Gastrocnemius medialis (tissue), 4 donors: ENCODE results near the gene AXIN1. TPM values are rescaled to one million over a fixed set of nuclear protein-coding genes. Genes with fewer than 3 reads are reported as not detected.

Source experiments
- ATAC-seq, 2 donors: fragments of 150-250 bp; one replicate each; pipeline ENCODE4 v1.9.1; 2016
- DNase-seq, 2 donors: peaks; one replicate each; pipeline ENCODE4 v3.0.0-alpha.2; 2019
- H3K27ac ChIP-seq, 4 donors: fragments of 200-600 bp; sonication (generic); 1 replicate in 1 of 4; 2 replicates in 3 of 4; pipeline ENCODE4 v1.5.1; 2016 to 2018; ENCODE audit warnings: mild to moderate bottlenecking in 2 of 4, moderate library complexity in 1 of 4
- H3K27me3 ChIP-seq, 3 donors: fragments of 200-600 bp; sonication (generic) in 2 of 3; 1 replicate in 1 of 3; 2 replicates in 2 of 3; pipeline versions ENCODE4 v1.5.1 to v1.6.0; 2016 to 2019; ENCODE audit warnings: mild to moderate bottlenecking in 1 of 3, moderate library complexity in 1 of 3
- H3K36me3 ChIP-seq, 2 donors: fragments of 200-600 bp; sonication (generic) in 1 of 2; one replicate each; pipeline ENCODE4 v1.5.1; 2017 to 2018
- H3K4me1 ChIP-seq, 2 donors: fragments of 200-600 bp; sonication (generic) in 1 of 2; one replicate each; pipeline ENCODE4 v1.5.1; 2016 to 2017; ENCODE audit warnings: mild to moderate bottlenecking in 2 of 2
- H3K4me3 ChIP-seq, 4 donors: fragments of 200-600 bp; sonication (generic) in 3 of 4; 1 replicate in 1 of 4; 2 replicates in 3 of 4; pipeline ENCODE4 v1.5.1; 2016 to 2019; ENCODE audit warnings: mild to moderate bottlenecking in 2 of 4
- H3K9me3 ChIP-seq, 3 donors: fragments of 200-600 bp; sonication (generic) in 2 of 3; 1 replicate in 1 of 3; 2 replicates in 2 of 3; pipeline ENCODE4 v1.5.1; 2016 to 2019
- CTCF ChIP-seq, 5 experiments: fragments of 450-650 bp in 3 of 5; fragments of 200-600 bp in 2 of 5; sonication (generic) in 2 of 5; IDR thresholded peaks in 4 of 5; conservative IDR thresholded peaks in 1 of 5; 1 replicate in 4 of 5; 2 replicates in 1 of 5; pipeline ENCODE4 v1.5.1; 2016 to 2019; ENCODE audit warnings: antibody characterized with exemption in 5 of 5, mild to moderate bottlenecking in 3 of 5, moderate library complexity in 3 of 5
- POLR2A ChIP-seq, 2 donors: fragments of 450-650 bp; IDR thresholded peaks; one replicate each; pipeline ENCODE4 v1.6.1; 2017; ENCODE audit warnings: antibody characterized with exemption in 2 of 2, mild to moderate bottlenecking in 2 of 2, moderate library complexity in 2 of 2
- in situ Hi-C, 4 donors: fragments of 200-750 bp; cut with MboI; loops; one replicate each; pipeline versions ENCODE4 v1.15.0 to v1.8.0; 2017; ENCODE audit warnings: low sequenced_read_pairs in 4 of 4
- intact Hi-C: fragments of 100-400 bp; cut with DNase I; formaldehyde crosslinking; loops from one replicate; pipeline ENCODE4 v1.15.1; 2023; ENCODE audit warnings: low total_unique reads
- total RNA-seq, 4 donors: library from RNA; depleted of rRNA; stranded (reverse); fragments of >200 nt; gene quantifications; one replicate each; pipeline versions ENCODE4 v1.1.0 to v1.2.3, GENCODE V29; 2016

AXIN1 gene
- total RNA-seq, 4 donors from 2014 or later, result 27.1 to 41.9 (median 32.7) TPM

GRCh38 chr16:371515-372301, 19.2 kb upstream of the AXIN1 start:
- no peak for TF ChIP-seq CTCF (IDR thresholded peaks at IDR 0.05 in 4 of 5, conservative IDR thresholded peaks at IDR 0.05 in 1 of 5)
- no peak for TF ChIP-seq POLR2A (IDR thresholded peaks at IDR 0.05)
- Histone ChIP-seq H3K4me3 (no peak overlapping the region), H3K9me3 (no peaks in the 10 kb centered on the region), H3K36me3 (peaks cover 0 to 57% of the 10 kb centered on the region in 2 donors), H3K4me1 (peaks cover 12 to 14% of the 10 kb centered on the region in 2 donors), H3K27ac (no peak overlapping the region), H3K27me3 (no peaks in the 10 kb centered on the region)
- DNase-seq, result no peak
- intact Hi-C loops, result no loop called here
- no peak for ATAC-seq
- in situ Hi-C loops, result no loop called here

- intact Hi-C loops, result loop anchor here (1.0 kb wide), 1 partner anchor 19 kb away; the partner anchor contains the start of gene AXIN1
- in situ Hi-C loops, result no loop called here
- no peak for TF ChIP-seq CTCF (IDR thresholded peaks at IDR 0.05 in 4 of 5, conservative IDR thresholded peaks at IDR 0.05 in 1 of 5)
- TF ChIP-seq POLR2A (IDR thresholded peaks at IDR 0.05), result no peak
- Histone ChIP-seq H3K4me1 (peaks cover 12 to 14% of the 10 kb centered on the region in 2 donors), H3K36me3 (peaks cover 0 to 55% of the 10 kb centered on the region in 2 donors), H3K27me3 (no peaks in the 10 kb centered on the region), H3K4me3 (peak overlapping the region in 3 of 4 donors; percentile 38 to 66 (median 57)), H3K9me3 (no peaks in the 10 kb centered on the region), H3K27ac (peak overlapping the region; percentile 71 to 88 (median 84))
- ATAC-seq (no peak), DNase-seq (no peak)
Measured at GRCh38 chr16:370979-371514, 18.5 kb upstream of the AXIN1 start.

- Histone ChIP-seq H3K27me3 (no peaks in the 10 kb centered on the region), H3K4me3 (peak within 1 kb of the TSS; percentile 38 to 66 (median 59)), H3K9me3 (no peaks in the 10 kb centered on the region), H3K4me1 (peaks cover 12 to 14% of the 10 kb centered on the region in 2 donors), H3K36me3 (peaks cover 0 to 51% of the 10 kb centered on the region in 2 donors), H3K27ac (peak within 1 kb of the TSS; percentile 71 to 88 (median 84))
- DNase-seq (peak; percentile 92 to 95), ATAC-seq (peak; percentile 99)
- intact Hi-C loops, result loop anchor here (1.0 kb wide), 1 partner anchor 18 kb away; the partner anchor contains the start of gene AXIN1
- in situ Hi-C loops, result no loop called here
- TF ChIP-seq POLR2A (IDR thresholded peaks at IDR 0.05) (peak in 1 of 2 donors; percentile 55), CTCF (IDR thresholded peaks at IDR 0.05 in 4 of 5, conservative IDR thresholded peaks at IDR 0.05 in 1 of 5) (no peak)
Measured at GRCh38 chr16:370443-370842, 17.9 kb upstream of the AXIN1 start, which contains the start of gene MRPL28. MRPL28 (minus strand) TSS chr16:370538; CDS start chr16:370218, 320 bp downstream.

GRCh38 chr16:369866-370436, 17.4 kb upstream of the AXIN1 start:
- ATAC-seq, result peak; percentile 24 to 25
- peaks cover 0 to 47% of the 10 kb centered on the region in 2 donors for H3K36me3 ChIP-seq

More at GRCh38 chr16:369866-370436, 17.4 kb upstream of the AXIN1 start:
- Histone ChIP-seq H3K27ac (peak overlapping the region; percentile 71 to 88 (median 84)), H3K4me3 (peak overlapping the region; percentile 38 to 66 (median 59)), H3K4me1 (peaks cover 12 to 14% of the 10 kb centered on the region in 2 donors), H3K9me3 (no peaks in the 10 kb centered on the region), H3K27me3 (peaks cover 0 to 2% (median under 1%) of the 10 kb centered on the region in 3 donors)
- DNase-seq, result no peak
- TF ChIP-seq CTCF (IDR thresholded peaks at IDR 0.05 in 4 of 5, conservative IDR thresholded peaks at IDR 0.05 in 1 of 5) (no peak), POLR2A (IDR thresholded peaks at IDR 0.05) (no peak)
- in situ Hi-C loops, result no loop called here
- intact Hi-C loops, result loop anchor here (1.0 kb wide), 1 partner anchor 18 kb away; the partner anchor contains the start of gene AXIN1
